ENCODE data around the gene NKD2. TPM values are rescaled to one million over a fixed set of nuclear protein-coding genes. Genes with fewer than 3 reads are reported as not detected.

The NKD2 gene
- total and polyA plus RNA-seq, 2 of the 4 experiments (the other 2 are of a cell fraction) = not detected

- TF ChIP-seq ELK1 (IDR thresholded peaks at IDR 0.05; ENCODE audit: borderline replicate concordance, low read depth, low read length) = no peak
- no peak for TF ChIP-seq USF2 (IDR thresholded peaks at IDR 0.05; ENCODE audit: low read depth, low read length)
- TF ChIP-seq MXI1 (IDR thresholded peaks at IDR 0.05; ENCODE audit: borderline replicate concordance, low read depth, low read length) = no peak
- Histone ChIP-seq H4K20me1 (ENCODE audit: insufficient read depth, low read length) (0 out of 2 replicates have a peak, but pooled peaks cover 3% of the 10 kb centered on the region), H3K4me1 (ENCODE audit: control insufficient read depth, insufficient read depth, low read length) (peaks cover 18% of the 10 kb centered on the region; the same call in 1 of the 2 replicates), H3K4me3 (ENCODE audit: insufficient read depth, low read depth, low read length) (no peak overlapping the region), H2BK20ac (ENCODE audit: low read depth, low read length) (no peak overlapping the region), H3K9me1 (ENCODE audit: insufficient read depth, low read length) (no peaks in the 10 kb centered on the region), H3K9me3 (ENCODE audit: control insufficient read depth, insufficient read depth, low read length) (peaks cover 3% of the 10 kb centered on the region; the same call in 1 of the 2 replicates), H3K36me3 (ENCODE audit: control insufficient read depth, insufficient read depth, low read length) (no peaks in the 10 kb centered on the region), H3K14ac (replicated peaks; ENCODE audit: low read depth, low read length) (no peak overlapping the region), H4K8ac (ENCODE audit: low read depth in 2 of 2, low read length in 2 of 2) (no peak overlapping the region), H2BK5ac (ENCODE audit: low read depth, low read length, poor library complexity, severe bottlenecking) (no peak overlapping the region), H3K27me3 (ENCODE audit: control insufficient read depth, insufficient read depth, low read length) (peaks cover 65% of the 10 kb centered on the region), H2AK9ac (replicated peaks; ENCODE audit: low read depth, low read length, poor library complexity) (no peak overlapping the region), H4K5ac (ENCODE audit: low read depth, low read length) (no peak overlapping the region; the same call in 1 of the 2 replicates), H3K27ac (ENCODE audit: insufficient read depth, low read length) (no peak overlapping the region; the same call in 1 of the 2 replicates), H3K56ac (ENCODE audit: extremely low read depth, insufficient read depth, low read length) (no peak overlapping the region), H3K79me1 (ENCODE audit: low read depth in 1 of 2, low read length in 2 of 2) (no peaks in the 10 kb centered on the region), H2BK15ac (ENCODE audit: low read depth, low read length) (no peak overlapping the region), H2AFZ (replicated peaks; ENCODE audit: low read length, poor library complexity) (no peak overlapping the region), H2BK120ac (ENCODE audit: low read depth, low read length) (peak overlapping the region; percentile 58; the same call in 1 of the 2 replicates), H3K23ac (ENCODE audit: low read depth, low read length) (no peak overlapping the region), H3K18ac (ENCODE audit: low read depth, low read length) (no peak overlapping the region; the same call in 1 of the 2 replicates), H2AK5ac (ENCODE audit: low read depth, low read length) (no peak overlapping the region), H3K4ac (ENCODE audit: low read depth, low read length) (no peak overlapping the region), H3K4me2 (ENCODE audit: low read depth, low read length) (no peak overlapping the region), H4K91ac (ENCODE audit: insufficient read depth, low read depth, low read length) (no peak overlapping the region), H3K9ac (ENCODE audit: low read depth, low read length) (no peak overlapping the region)
- ATAC-seq (ENCODE audit: low read depth) (no peak), DNase-seq (no peak)
- POLR2A ChIA-PET (ENCODE audit: unreplicated experiment) = no interaction called here
- CTCF ChIA-PET = no interaction called here
- no TSS peak for BruUV-seq (replicated peaks)
- intact Hi-C loops (cut with micrococcal nuclease) (no loop called here), in situ Hi-C loops (cut with MboI; ENCODE audit: low sequenced_read_pairs) (loop anchor here (25.0 kb wide), 1 partner anchor 822 kb away; the partner anchor contains the start of gene MRPL36), dilution Hi-C loops (cut with HindIII; ENCODE audit: low sequenced_read_pairs, unreplicated experiment) (no loop called here)
- WGBS, 2 experiments (ENCODE audit: extremely low coverage in 2 of 2, insufficient read length in 1 of 2) = 100% methylated on average over 2 of the region's 10 CpGs; no CpG with 5 or more reads in 1 of the 2 experiments
These were observed 43.8 kb upstream of the NKD2 start for GRCh38 chr5:964821-965220.

Measured in IMR-90 (cell line).